CD1c-positive myeloid dendritic cell (primary cell): ENCODE results near the gene NOMO2.
"Not testable (repeated sequence)": the region's sequence is repeated elsewhere in the genome, so short reads cannot be mapped to it uniquely, and the experiment has no call there.

Source experiments
- DNase-seq: peaks from one replicate; pipeline ENCODE4 v3.0.0-alpha.2; 2016; ENCODE audit errors: extremely low spot score

NOMO2 gene

GRCh38 chr16:18521445-18522181, 40.3 kb downstream of the NOMO2 start:
- not testable (repeated sequence) for DNase-seq

- DNase-seq, result not testable (repeated sequence)
Measured at GRCh38 chr16:18518536-18519283, 43.2 kb downstream of the NOMO2 start.

- not testable (repeated sequence) for DNase-seq
Measured at GRCh38 chr16:18498430-18498829, 63.5 kb downstream of the NOMO2 start.

- not testable (repeated sequence) for DNase-seq
Measured at GRCh38 chr16:18497032-18497431, 64.9 kb downstream of the NOMO2 start.

GRCh38 chr16:18492118-18492897, 69.6 kb downstream of the NOMO2 start:
- DNase-seq, result not testable (repeated sequence)

GRCh38 chr16:18436025-18436424, 125.9 kb downstream of the NOMO2 start:
- not testable (repeated sequence) for DNase-seq

- not testable (repeated sequence) for DNase-seq
Measured at GRCh38 chr16:18415827-18416226, 146.1 kb downstream of the NOMO2 start.

- DNase-seq, result not testable (repeated sequence)
Measured at GRCh38 chr16:18409532-18410293, 152.2 kb downstream of the NOMO2 start.

- DNase-seq, result not testable (repeated sequence)
Measured at GRCh38 chr16:18401851-18402657, 159.8 kb downstream of the NOMO2 start.

- not testable (repeated sequence) for DNase-seq
Measured at GRCh38 chr16:18401159-18401558, 160.7 kb downstream of the NOMO2 start.

GRCh38 chr16:18394363-18394762, 167.5 kb downstream of the NOMO2 start:
- not testable (repeated sequence) for DNase-seq

- not testable (repeated sequence) for DNase-seq
Measured at GRCh38 chr16:18387767-18388166, 174.1 kb downstream of the NOMO2 start.

- not testable (repeated sequence) for DNase-seq
Measured at GRCh38 chr16:18386517-18386916, 175.4 kb downstream of the NOMO2 start.

GRCh38 chr16:18385285-18385684, 176.6 kb downstream of the NOMO2 start:
- not testable (repeated sequence) for DNase-seq

GRCh38 chr16:18384869-18385268, 177.0 kb downstream of the NOMO2 start:
- DNase-seq, result not testable (repeated sequence)

- not testable (repeated sequence) for DNase-seq
Measured at GRCh38 chr16:18384098-18384636, 177.7 kb downstream of the NOMO2 start.

- DNase-seq, result not testable (repeated sequence)
Measured at GRCh38 chr16:18382696-18383095, 179.2 kb downstream of the NOMO2 start.
